HCT116 (cell line): ENCODE results near the gene ZNF581. TPM values are rescaled to one million over a fixed set of nuclear protein-coding genes. Genes with fewer than 3 reads are reported as not detected.

Source experiments
- ATAC-seq: fragments of 200-7000 bp; cut with Tn5 transposase; 2 replicates; pipeline ENCODE4 v1.9.1; 2020; ENCODE audit warnings: mild to moderate bottlenecking, moderate library complexity
- BruUV-seq: library from RNA; stranded (reverse); fragments of 400-500 nt; replicated peaks from 2 replicates; lab custom pipeline; 2021; lab: Mats Ljungman, UMichigan
- CTCF ChIA-PET: fragments of 300-600 bp; sonication (Branson Sonifier 250); formaldehyde crosslinking; loops from one replicate; lab custom pipeline; 2021; ENCODE audit warnings: antibody characterized with exemption; lab: Charles Lee
- POLR2A ChIA-PET: fragments of 300-600, 350-600 bp; sonication (Branson Sonifier 250); formaldehyde crosslinking; loops from one replicate; lab custom pipeline; 2021; ENCODE audit warnings: antibody characterized with exemption; lab: Charles Lee
- RAD21 ChIA-PET, 2 experiments: fragments of 300-600 bp; sonication (Branson Sonifier 250); formaldehyde crosslinking; loops; one replicate each; lab custom pipeline; 2023; ENCODE audit warnings: low total read pairs in 2 of 2; ENCODE audit not compliant: uncharacterized antibody in 2 of 2, unreplicated experiment in 2 of 2, low non-redundant PET in 1 of 2; lab: Charles Lee
- DNase-seq: peaks from one replicate; pipeline ENCODE4 v3.0.0-alpha.2; 2010; ENCODE audit warnings: low read depth, low spot score
- H2AFZ ChIP-seq: fragments of 200-600 bp; shearing (Covaris generic), sonication (generic); 2 replicates; pipeline ENCODE4 v1.6.1; 2017; ENCODE audit warnings: low read depth, mixed run types, mixed read lengths, antibody characterized with exemption, low read length; ENCODE audit not compliant: poor library complexity, severe bottlenecking
- H3K27ac ChIP-seq: 2 replicates; pipeline ENCODE4 v1.5.1; 2012; ENCODE audit warnings: low read depth, low read length
- H3K27me3 ChIP-seq: fragments of 200-600 bp; sonication (generic); 2 replicates; pipeline ENCODE4 v1.6.1; 2016; ENCODE audit warnings: mixed run types, low read length, mixed read lengths; ENCODE audit not compliant: insufficient read depth
- H3K36me3 ChIP-seq, 2 experiments: fragments of 200-500 bp in 1 of 2; fragments of 200-600 bp in 1 of 2; sonication (Bioruptor generic) in 1 of 2; sonication (generic) in 1 of 2; 2 replicates each; pipeline versions ENCODE4 v1.5.1 to v1.6.1; 2014 to 2016; ENCODE audit warnings: low read length in 2 of 2, inconsistent platforms in 1 of 2, mixed read lengths in 1 of 2, mixed run types in 1 of 2; ENCODE audit not compliant: insufficient read depth in 2 of 2, control insufficient read depth in 1 of 2
- H3K4me1 ChIP-seq, 2 experiments: fragments of 200-600 bp in 1 of 2; sonication (generic) in 1 of 2; 2 replicates each; pipeline versions ENCODE4 v1.5.1 to v1.6.1; 2012 to 2017; ENCODE audit warnings: low read length in 2 of 2, inconsistent platforms in 1 of 2, mild to moderate bottlenecking in 1 of 2, mixed read lengths in 1 of 2, mixed run types in 1 of 2, moderate library complexity in 1 of 2; ENCODE audit not compliant: insufficient read depth in 2 of 2, control insufficient read depth in 1 of 2
- H3K4me2 ChIP-seq: fragments of 200-600 bp; sonication (generic); 2 replicates; pipeline ENCODE4 v1.6.1; 2017; ENCODE audit warnings: mixed run types, low read length, mixed read lengths
- H3K4me3 ChIP-seq, 2 experiments: fragments of 200-600 bp in 1 of 2; sonication (generic) in 1 of 2; replicated peaks in 1 of 2; 2 replicates each; pipeline ENCODE4 v1.5.1; 2011 to 2016; ENCODE audit warnings: low read length in 2 of 2, control low read depth in 1 of 2, low read depth in 1 of 2, mild to moderate bottlenecking in 1 of 2, mixed read lengths in 1 of 2, mixed run types in 1 of 2
- H3K79me2 ChIP-seq: fragments of 200-600 bp; sonication (generic); 2 replicates; pipeline ENCODE4 v1.6.1; 2017; ENCODE audit warnings: mild to moderate bottlenecking, mixed run types, low read length, moderate library complexity, mixed read lengths; ENCODE audit not compliant: insufficient read depth
- H3K9ac ChIP-seq: fragments of 200-600 bp; sonication (generic); 2 replicates; pipeline ENCODE4 v1.6.1; 2016; ENCODE audit warnings: low read length, mixed read lengths
- H3K9me2 ChIP-seq: fragments of 200-600 bp; sonication (generic), shearing (Covaris generic); 2 replicates; pipeline ENCODE4 v1.6.1; 2017; ENCODE audit warnings: mixed run types, mild to moderate bottlenecking, moderate library complexity; ENCODE audit not compliant: insufficient read depth
- H3K9me3 ChIP-seq, 2 experiments: fragments of 200-500 bp in 1 of 2; fragments of 200-600 bp in 1 of 2; sonication (Bioruptor generic) in 1 of 2; sonication (generic) in 1 of 2; 2 replicates each; pipeline ENCODE4 v1.6.1; 2014 to 2017; ENCODE audit warnings: low read length in 2 of 2, mixed read lengths in 2 of 2, inconsistent platforms in 1 of 2, low read depth in 1 of 2, mild to moderate bottlenecking in 1 of 2, mixed run types in 1 of 2, moderate library complexity in 1 of 2; ENCODE audit not compliant: control insufficient read depth in 1 of 2, insufficient read depth in 1 of 2
- H4K20me1 ChIP-seq: fragments of 200-600 bp; sonication (generic), shearing (Covaris generic); 2 replicates; pipeline ENCODE4 v1.6.1; 2017; ENCODE audit warnings: mixed run types, mild to moderate bottlenecking, moderate library complexity; ENCODE audit not compliant: insufficient read depth
- CBX3 ChIP-seq: IDR thresholded peaks from 2 replicates; pipeline ENCODE4 v1.6.1; 2012; ENCODE audit warnings: low read depth
- ELF1 ChIP-seq: IDR thresholded peaks from 2 replicates; pipeline ENCODE4 v1.6.1; 2012; ENCODE audit warnings: low read depth, borderline replicate concordance
- POLR2A ChIP-seq: IDR thresholded peaks from 2 replicates; pipeline ENCODE4 v1.7.0; 2011; ENCODE audit warnings: borderline replicate concordance; ENCODE audit not compliant: insufficient read depth, insufficient read length; ENCODE audit errors: extremely low read depth
- POLR2AphosphoS5 ChIP-seq: IDR thresholded peaks from 2 replicates; pipeline ENCODE4 v1.6.1; 2011; ENCODE audit warnings: mild to moderate bottlenecking, low read depth, low read length, moderate library complexity
- SP1 ChIP-seq: IDR thresholded peaks from 2 replicates; pipeline ENCODE4 v1.6.1; 2012; ENCODE audit warnings: low read depth
- ZNF274 ChIP-seq: fragments of 200-500 bp; sonication (Bioruptor generic); IDR thresholded peaks from 2 replicates; pipeline ENCODE4 v1.6.1; 2014; ENCODE audit warnings: mild to moderate bottlenecking, low read depth, low read length, inconsistent platforms
- intact Hi-C: fragments of 100-400 bp; cut with micrococcal nuclease; formaldehyde crosslinking; loops from 2 replicates; pipeline ENCODE4 v1.10.0; 2022
- total RNA-seq: library from RNA; stranded (reverse); gene quantifications from one replicate; pipeline ENCODE4 v1.2.1, GENCODE V29; 2021; ENCODE audit not compliant: unreplicated experiment
- TF ChIP-seq, protein P1 (sequence below), 3 experiments: fragments of 200-600 bp in 1 of 3; sonication (generic) in 1 of 3; IDR thresholded peaks in 2 of 3; conservative IDR thresholded peaks in 1 of 3; 2 replicates each; pipeline ENCODE4 v1.5.1; 2012 to 2017; ENCODE audit warnings: low read depth in 2 of 3, low read length in 2 of 3, antibody characterized with exemption in 1 of 3, borderline replicate concordance in 1 of 3, control low read depth in 1 of 3, mild to moderate bottlenecking in 1 of 3, mixed read lengths in 1 of 3, mixed run types in 1 of 3, moderate library complexity in 1 of 3; ENCODE audit not compliant: insufficient read depth in 1 of 3

The ZNF581 gene
- total RNA-seq, 1 experiment from 2014 or later: 44.4 TPM

DNA sequence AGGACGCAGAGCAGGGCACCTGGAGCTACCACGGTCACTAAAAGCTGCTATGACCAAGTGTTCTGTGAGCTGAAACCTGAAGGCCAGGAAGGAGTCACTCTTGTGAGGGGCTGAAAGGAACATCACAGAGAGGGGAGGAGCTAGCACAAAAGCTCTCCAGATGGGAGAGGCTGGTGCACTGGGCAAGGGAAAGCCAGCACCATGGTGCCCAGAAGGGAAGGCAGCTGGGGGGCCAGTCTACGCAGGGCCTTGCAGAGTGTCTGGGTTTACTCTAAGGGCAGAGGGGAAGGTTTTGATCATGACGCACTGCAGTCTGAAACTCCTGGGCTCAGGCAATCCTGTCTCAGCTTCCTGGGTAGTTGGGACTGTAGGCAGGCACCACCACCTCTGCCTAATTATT lies 6.7 kb upstream of the ZNF581 start:
- intact Hi-C loops: loop anchor here (10.0 kb wide), 2 partner anchors 492 to 982 kb away; partner anchors contain the start of gene TNNT1

More for the DNA sequence above, 6.7 kb upstream of the ZNF581 start:
- peak overlapping the region in 1 of 2 experiments; percentile 78; a peak in 2 of 4 replicates for H3K4me3 ChIP-seq
- H3K36me3 ChIP-seq: 0 out of 4 replicates have a peak, but pooled peaks cover 0 to 3% of the 10 kb centered on the region in 2 experiments
- peaks cover 53% of the 10 kb centered on the region for H3K79me2 ChIP-seq
- DNase-seq: no peak
- no peak overlapping the region for H2AFZ ChIP-seq
- peak overlapping the region; percentile 88 for H3K4me2 ChIP-seq
- H4K20me1 ChIP-seq: no peaks in the 10 kb centered on the region
- ChIA-PET CTCF (interaction anchor here (0.6 to 1.9 kb wide), 2 partner anchors 18 to 437 kb away, joined by 3 to 7 read pairs; partner anchors contain the start of gene U2AF2), RAD21 (no interaction called here), POLR2A (interaction anchor here (1.5 kb wide), 1 partner anchor 12 kb away, joined by 4 read pairs; the partner anchor contains the start of gene ZNF784)
- BruUV-seq: no TSS peak
- H3K9ac ChIP-seq: no peak overlapping the region; the same call in 1 of the 2 replicates
- H3K9me3 ChIP-seq: no peaks in the 10 kb centered on the region
- no peaks in the 10 kb centered on the region for H3K27me3 ChIP-seq
- no peak overlapping the region for H3K27ac ChIP-seq
- ATAC-seq: no peak
- H3K4me1 ChIP-seq: peaks cover 32 to 57% of the 10 kb centered on the region in 2 experiments
- TF ChIP-seq ZNF274 (no peak), CBX3 (no peak), POLR2AphosphoS5 (no peak), SP1 (no peak), ELF1 (no peak), POLR2A (no peak)
- TF ChIP-seq, protein P1, sequence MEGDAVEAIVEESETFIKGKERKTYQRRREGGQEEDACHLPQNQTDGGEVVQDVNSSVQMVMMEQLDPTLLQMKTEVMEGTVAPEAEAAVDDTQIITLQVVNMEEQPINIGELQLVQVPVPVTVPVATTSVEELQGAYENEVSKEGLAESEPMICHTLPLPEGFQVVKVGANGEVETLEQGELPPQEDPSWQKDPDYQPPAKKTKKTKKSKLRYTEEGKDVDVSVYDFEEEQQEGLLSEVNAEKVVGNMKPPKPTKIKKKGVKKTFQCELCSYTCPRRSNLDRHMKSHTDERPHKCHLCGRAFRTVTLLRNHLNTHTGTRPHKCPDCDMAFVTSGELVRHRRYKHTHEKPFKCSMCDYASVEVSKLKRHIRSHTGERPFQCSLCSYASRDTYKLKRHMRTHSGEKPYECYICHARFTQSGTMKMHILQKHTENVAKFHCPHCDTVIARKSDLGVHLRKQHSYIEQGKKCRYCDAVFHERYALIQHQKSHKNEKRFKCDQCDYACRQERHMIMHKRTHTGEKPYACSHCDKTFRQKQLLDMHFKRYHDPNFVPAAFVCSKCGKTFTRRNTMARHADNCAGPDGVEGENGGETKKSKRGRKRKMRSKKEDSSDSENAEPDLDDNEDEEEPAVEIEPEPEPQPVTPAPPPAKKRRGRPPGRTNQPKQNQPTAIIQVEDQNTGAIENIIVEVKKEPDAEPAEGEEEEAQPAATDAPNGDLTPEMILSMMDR (IDR thresholded peaks at IDR 0.05 in 2 of 3, conservative IDR thresholded peaks at IDR 0.05 in 1 of 3; ENCODE audit: borderline replicate concordance in 1 of 3, insufficient read depth in 1 of 3, low read depth in 2 of 3, low read length in 2 of 3): no peak
- H3K9me2 ChIP-seq: no peaks in the 10 kb centered on the region
